LNCaP clone FGC (cell line): ENCODE data around the gene RTN4R.
"Not testable (repeated sequence)": the region's sequence is repeated elsewhere in the genome, so short reads cannot be mapped to it uniquely, and the experiment has no call there.

ENCODE experiments used
- DNase-seq: peaks from one replicate; pipeline ENCODE4 v3.0.0-alpha.2; 2011; ENCODE audit warnings: low read depth
- H3K4me3 ChIP-seq: 2 replicates; pipeline ENCODE4 v1.5.1; 2011; ENCODE audit warnings: mild to moderate bottlenecking, low read depth, low read length, control low read depth
- TF ChIP-seq, protein P1 (sequence below): IDR thresholded peaks from 2 replicates; pipeline ENCODE4 v1.5.1; 2012; ENCODE audit warnings: mild to moderate bottlenecking; ENCODE audit not compliant: control insufficient read depth, insufficient read depth; ENCODE audit errors: extremely low read depth

RTN4R gene

DNA sequence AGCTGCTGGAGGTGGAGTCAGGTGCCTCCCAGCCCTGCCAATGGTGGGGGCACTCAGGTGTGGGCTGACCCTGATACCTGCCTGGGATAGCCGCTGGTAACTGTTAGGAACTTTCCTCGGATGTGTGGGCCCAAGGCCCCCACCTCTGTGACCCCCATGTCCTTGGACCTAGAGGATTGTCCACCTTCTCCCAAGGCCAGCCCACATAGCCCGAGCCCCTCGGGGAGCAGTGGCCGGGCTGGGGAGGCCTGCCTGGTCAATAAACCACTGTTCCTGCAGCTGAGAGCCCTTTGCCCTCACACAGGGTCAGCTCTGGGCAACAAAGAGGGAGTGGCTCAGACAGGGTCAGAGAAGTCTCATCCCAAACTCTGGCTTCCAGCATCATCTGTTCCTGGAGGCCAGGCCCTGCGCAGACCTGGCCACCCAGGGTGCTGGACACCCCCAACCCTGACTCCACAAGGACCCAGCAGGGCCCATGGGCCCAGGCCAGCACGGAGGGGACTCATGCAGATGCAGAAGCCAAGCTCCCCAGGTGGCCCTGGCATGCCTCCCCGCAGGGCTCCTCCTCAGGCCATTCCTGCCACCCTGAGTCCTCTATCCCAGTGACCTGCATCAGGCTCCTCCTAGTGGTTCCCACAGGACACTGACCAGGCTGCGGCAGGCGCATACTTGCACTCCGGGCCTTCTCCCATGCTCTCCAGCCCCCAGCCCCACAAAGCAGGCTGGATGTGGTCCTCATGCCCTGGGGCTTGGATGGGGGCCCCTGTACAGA lies 45.4 kb upstream of the RTN4R start:
- DNase-seq, H3K4me3 ChIP-seq: not testable (repeated sequence)
- TF ChIP-seq, protein P1, sequence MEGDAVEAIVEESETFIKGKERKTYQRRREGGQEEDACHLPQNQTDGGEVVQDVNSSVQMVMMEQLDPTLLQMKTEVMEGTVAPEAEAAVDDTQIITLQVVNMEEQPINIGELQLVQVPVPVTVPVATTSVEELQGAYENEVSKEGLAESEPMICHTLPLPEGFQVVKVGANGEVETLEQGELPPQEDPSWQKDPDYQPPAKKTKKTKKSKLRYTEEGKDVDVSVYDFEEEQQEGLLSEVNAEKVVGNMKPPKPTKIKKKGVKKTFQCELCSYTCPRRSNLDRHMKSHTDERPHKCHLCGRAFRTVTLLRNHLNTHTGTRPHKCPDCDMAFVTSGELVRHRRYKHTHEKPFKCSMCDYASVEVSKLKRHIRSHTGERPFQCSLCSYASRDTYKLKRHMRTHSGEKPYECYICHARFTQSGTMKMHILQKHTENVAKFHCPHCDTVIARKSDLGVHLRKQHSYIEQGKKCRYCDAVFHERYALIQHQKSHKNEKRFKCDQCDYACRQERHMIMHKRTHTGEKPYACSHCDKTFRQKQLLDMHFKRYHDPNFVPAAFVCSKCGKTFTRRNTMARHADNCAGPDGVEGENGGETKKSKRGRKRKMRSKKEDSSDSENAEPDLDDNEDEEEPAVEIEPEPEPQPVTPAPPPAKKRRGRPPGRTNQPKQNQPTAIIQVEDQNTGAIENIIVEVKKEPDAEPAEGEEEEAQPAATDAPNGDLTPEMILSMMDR, result peak; percentile 24

DNA sequence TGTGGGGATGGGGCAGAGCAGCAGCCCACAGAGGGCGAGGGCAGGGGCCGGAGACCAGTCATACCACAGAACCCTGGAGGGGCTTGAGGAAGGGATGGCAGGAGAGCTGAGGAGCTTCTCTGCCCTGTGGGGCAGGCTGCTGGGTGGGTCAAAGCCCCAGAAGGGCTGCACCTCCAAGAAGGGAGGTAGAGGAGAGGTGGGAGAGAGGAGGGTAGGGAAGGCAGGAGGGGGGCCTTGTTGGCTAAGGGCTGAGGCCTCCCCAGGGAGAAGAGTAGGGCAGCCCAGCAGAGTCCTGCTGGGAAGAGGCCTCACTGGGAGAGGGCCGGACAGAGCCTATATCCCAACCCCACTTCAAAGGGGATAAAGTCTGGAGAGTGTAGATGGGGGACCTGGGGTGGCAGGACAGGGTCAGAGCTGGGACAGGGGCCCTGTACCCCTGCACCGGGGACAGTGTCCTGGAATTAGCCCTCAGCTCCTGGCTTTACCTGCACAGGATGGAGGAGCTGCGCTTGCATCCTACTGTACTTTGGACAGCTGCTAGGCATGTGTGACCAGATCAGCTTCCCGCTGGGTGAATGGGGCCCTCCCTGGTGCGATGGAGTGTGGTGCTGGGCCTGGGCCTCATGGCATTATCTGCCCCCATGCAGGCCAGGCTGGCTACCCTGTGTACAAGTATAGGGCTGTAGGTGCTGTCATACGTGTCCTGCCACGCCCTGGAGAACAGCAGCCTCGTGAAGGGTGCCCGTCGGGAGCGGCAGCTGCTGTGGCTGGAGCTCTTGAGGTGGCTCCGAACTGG lies 44.5 kb upstream of the RTN4R start:
- no peak overlapping the region for H3K4me3 ChIP-seq
- TF ChIP-seq, protein P1, result no peak
- DNase-seq, result no peak

DNA sequence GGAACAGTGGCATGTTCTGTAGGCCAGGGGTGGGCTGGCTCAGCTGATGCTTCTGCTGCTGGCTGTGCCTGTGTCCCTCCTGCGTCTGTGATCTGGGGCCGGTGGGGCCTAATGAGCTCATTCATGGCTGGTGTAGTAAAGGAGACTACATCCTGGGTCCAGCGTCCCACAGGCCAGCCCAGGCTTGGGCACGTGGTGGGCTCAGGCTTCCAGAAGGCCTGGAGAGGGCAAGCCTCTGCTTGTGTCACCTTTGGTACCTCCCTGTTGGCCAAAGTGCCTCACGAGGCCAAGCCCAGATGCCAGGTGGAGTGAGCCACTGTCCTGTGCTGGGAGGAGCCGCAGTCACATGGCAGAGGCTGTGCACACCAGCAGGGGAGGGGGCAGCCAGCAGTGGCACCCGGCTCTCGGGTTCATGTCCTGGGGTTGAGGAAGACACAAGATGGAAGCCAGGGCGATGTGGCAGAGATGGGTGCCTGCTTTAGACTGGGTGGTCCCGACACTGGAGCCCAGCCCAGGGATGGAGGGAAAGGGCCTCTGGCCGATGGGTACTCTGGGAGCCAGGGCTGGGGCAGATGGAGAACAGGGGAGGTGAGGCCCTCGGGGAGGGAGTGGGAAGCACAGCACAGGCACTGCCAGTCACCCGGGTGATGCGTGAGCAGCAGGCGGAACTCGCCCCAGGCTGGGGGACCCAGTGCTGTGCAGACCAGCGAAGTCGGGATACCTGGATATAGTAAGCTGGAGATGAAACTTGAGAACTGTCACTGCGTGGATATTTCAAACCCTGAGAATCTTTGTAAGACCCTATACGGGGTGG lies 43.3 kb upstream of the RTN4R start:
- DNase-seq, result not testable (repeated sequence)

DNA sequence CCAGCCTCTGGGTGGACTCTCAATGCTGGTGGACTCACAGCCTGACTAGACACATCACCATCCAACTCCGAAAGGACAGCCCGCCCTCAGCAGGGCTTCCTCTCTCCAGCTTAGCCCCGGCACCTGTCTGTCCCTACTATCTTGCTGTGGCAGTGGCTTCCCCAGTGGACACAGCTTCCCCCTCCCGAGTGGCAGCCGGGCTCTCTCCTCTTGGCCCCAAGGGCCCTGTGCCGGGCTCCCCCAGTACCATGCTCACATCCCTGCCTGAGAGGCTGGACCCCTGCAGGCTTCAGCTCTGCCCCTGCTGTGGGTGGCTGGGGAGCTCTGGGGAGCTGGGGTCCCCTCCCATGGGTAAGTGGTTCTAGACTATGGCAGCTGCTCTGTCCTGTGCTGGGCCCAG lies 42.7 kb upstream of the RTN4R start:
- not testable (repeated sequence) for DNase-seq, H3K4me3 ChIP-seq

More for the DNA sequence above, 43.3 kb upstream of the RTN4R start:
- H3K4me3 ChIP-seq, result not testable (repeated sequence)

DNA sequence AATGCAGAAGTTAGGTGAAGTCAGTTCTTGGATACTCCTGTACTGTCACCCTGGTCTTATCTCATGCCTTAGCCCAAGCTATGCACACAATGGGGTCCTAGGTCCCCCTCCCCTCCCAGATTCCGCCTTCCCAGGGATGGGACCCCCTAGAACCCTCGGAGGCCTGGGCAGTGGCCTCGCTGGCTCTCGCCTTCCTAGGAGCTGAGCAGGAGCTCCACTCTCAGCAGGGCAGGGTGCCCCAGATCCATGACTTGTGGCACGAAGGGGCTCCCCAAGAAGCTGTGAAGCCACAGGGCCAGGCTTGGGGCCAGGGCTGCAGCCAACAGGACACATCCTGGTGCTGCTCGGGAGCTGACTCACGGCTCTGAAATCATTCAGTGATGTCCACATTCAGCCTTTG lies 42.1 kb upstream of the RTN4R start:
- H3K4me3 ChIP-seq, DNase-seq: not testable (repeated sequence)

DNA sequence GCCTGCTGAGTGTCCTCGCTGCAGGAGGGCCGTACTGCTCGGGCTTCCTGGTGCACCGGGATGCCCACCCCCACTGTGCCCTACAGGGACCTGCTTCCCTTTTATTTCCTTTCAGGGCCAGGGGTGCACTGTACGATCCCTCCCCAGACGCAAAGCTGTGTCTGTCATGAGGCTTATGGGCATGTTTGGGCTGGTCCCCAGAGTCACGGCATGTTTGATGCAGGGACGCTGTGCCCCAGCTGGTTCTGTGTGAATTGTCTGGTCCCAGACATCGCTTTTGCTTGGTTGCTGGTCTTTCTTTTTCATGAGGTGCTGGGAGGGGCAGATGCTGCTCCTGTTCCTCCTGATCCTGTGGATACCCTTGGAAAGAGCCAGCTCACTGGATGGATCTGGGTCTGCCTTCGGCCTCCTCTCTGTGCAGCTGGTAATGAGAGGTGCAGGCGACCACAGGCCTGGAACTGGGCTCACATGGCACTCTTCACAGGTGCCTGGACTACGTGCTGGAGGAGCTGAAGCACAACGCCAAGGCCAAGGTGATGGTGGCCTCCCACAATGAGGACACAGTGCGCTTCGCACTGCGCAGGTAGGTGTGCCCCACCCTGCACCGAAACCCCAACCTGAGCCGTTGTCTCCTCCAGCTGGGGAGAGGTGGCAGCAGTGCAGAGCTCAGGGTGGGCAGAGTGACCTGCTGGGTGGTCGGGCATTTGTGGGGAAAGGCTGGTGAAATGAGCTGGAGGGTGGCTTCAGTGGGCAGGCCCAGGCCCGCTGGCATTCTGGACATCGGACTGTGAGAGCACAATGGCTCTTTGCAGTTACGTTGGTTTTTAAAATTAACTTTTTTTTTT lies 40.9 kb upstream of the RTN4R start:
- not testable (repeated sequence) for DNase-seq, H3K4me3 ChIP-seq

DNA sequence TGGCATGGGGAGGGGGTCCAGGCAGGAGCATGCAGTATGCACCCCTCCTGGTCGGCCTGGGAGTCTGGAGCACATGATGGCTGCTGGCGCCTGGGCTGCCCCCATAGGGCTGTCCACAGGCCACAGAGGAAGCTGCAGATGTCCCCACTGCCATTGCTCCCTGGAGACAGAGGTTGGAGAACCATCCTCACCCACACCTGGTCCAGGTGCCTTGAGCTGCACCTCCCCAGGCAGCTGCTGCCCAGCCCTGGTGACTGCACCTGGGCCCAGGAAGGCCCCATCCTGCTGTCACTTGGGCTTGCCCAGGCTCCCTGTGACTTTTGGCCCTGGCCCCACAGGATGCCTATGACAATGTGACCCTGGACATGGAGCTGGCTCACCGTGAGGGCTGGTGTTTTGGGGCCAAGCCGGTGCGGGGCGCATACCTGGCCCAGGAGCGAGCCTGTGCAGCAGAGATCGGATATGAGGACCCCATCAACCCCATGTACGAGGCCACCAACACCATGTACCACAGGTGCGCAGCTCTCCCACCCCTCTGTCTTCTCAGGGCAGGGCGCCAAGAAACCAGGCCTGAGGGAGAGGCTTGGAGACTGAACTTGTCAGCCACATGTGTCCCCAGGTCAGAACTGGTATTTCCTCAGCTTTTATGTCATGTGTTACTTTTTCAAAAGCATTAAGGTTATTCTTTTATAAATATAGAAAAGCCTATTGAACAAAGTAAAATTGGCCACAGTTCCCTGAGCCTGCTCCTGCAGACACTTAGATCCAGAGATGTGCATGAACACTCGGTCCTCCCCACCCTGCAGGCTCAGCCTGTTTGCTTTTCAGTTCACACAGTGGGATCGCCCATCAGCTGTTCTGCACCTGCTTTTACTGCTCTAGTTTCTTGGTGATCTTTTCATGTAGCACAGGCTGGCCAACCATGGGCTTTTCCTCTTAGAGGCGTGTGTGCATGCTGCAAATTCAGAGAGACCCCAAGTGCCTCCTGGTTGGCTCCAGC lies 39.6 kb upstream of the RTN4R start:
- not testable (repeated sequence) for DNase-seq, H3K4me3 ChIP-seq

DNA sequence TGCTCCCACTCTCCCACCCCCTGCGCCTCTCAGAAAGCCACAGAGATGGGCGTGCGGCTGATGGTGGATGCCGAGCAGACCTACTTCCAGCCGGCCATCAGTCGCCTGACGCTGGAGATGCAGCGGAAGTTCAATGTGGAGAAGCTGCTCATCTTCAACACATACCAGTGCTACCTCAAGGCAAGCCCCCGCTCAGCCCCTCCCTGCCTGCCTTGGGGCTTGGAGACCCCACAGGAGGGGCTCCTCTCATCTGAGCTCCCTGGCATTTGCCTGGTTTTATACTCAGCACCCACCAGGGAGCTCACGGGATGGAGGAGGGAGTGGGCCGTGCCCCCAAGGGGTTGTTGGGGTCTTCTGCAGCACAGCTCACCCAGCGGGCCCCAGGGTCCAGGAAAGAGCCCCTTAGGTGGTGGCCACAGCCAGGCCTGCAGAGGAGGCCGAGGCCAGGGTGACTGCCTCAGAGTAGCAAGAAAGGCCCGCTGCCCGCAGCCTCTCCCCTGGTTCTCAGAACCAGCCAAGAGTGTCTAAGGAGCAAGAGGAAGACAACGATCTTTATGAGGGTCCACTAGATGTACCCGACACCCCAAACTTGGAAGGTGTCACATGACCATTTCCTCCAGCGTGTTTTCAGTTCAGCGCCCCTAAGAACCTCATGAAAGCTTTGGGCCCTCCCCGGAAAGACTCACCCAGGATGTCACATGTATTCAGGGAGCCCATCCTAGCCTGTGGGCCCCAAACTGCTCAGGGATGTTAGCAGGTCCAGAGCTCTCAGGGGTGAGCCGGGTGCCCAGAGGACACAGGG lies 38.7 kb upstream of the RTN4R start:
- not testable (repeated sequence) for H3K4me3 ChIP-seq, DNase-seq
